Memory B cell (primary cell): ENCODE results near the gene MND1.
A peak's percentile ranks its signal among the peaks of the same experiment; 100 is the strongest.
"Not testable (repeated sequence)": the region's sequence is repeated elsewhere in the genome, so short reads cannot be mapped to it uniquely, and the experiment has no call there.

Experiments
- ATAC-seq: fragments of 150-1000 bp; cut with Tn5 transposase; 2 replicates; pipeline ENCODE4 v1.10.0; 2021; ENCODE audit warnings: low read depth, mild to moderate bottlenecking, moderate library complexity
- DNase-seq, 2 donors: peaks; one replicate each; pipeline ENCODE4 v3.0.0; 2022; ENCODE audit warnings: low spot score in 2 of 2
- H3K27ac Mint-ChIP-seq: one replicate; pipeline ENCODE4 v1.8.0; 2022; ENCODE audit warnings: mild to moderate bottlenecking, moderate library complexity, mixed read lengths
- H3K27me3 Mint-ChIP-seq: one replicate; pipeline ENCODE4 v1.8.0; 2022; ENCODE audit warnings: mixed read lengths
- H3K36me3 Mint-ChIP-seq: one replicate; pipeline ENCODE4 v1.8.0; 2022; ENCODE audit warnings: mild to moderate bottlenecking, mixed read lengths
- H3K4me1 Mint-ChIP-seq: one replicate; pipeline ENCODE4 v1.8.0; 2022; ENCODE audit warnings: mixed read lengths
- H3K4me3 Mint-ChIP-seq: one replicate; pipeline ENCODE4 v1.8.0; 2022; ENCODE audit warnings: mild to moderate bottlenecking, moderate library complexity, mixed read lengths
- H3K9me3 Mint-ChIP-seq: one replicate; pipeline ENCODE4 v1.8.0; 2022; ENCODE audit warnings: mixed read lengths

Gene MND1

GRCh38 chr4:153450544-153450917, 106.0 kb downstream of the MND1 start:
- ATAC-seq (no peak), DNase-seq (no peak)
- Mint-ChIP-seq H3K4me3 (no peak overlapping the region), H3K27ac (peak overlapping the region; percentile 86), H3K9me3 (no peaks in the 10 kb centered on the region), H3K36me3 (no peaks in the 10 kb centered on the region), H3K4me1 (peaks cover 11% of the 10 kb centered on the region), H3K27me3 (no peaks in the 10 kb centered on the region)

DNA sequence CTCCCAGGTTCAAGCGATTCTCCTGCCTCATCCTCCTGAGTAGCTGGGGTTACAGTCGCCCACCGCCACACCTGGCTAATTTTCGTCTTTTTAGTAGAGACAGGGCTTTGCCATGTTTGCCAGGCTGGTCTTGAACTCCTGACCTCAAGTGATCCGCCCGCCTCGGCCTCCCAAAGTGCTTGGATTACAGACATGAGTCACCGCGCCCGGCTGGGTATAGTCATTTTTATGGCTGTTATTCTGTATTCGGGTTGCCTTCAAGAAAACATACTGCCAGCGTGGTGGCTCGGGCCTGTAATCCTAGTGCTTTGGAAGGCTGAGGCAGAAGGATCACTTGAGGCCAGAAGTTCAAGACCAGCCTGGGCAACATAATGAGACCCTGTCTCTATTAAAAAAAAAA, 106.7 kb downstream of the MND1 start:
- H3K36me3 Mint-ChIP-seq, H3K27ac Mint-ChIP-seq, H3K9me3 Mint-ChIP-seq, H3K4me3 Mint-ChIP-seq, H3K27me3 Mint-ChIP-seq, ATAC-seq, DNase-seq: not testable (repeated sequence)
- peaks cover 11% of the 10 kb centered on the region for H3K4me1 Mint-ChIP-seq

DNA sequence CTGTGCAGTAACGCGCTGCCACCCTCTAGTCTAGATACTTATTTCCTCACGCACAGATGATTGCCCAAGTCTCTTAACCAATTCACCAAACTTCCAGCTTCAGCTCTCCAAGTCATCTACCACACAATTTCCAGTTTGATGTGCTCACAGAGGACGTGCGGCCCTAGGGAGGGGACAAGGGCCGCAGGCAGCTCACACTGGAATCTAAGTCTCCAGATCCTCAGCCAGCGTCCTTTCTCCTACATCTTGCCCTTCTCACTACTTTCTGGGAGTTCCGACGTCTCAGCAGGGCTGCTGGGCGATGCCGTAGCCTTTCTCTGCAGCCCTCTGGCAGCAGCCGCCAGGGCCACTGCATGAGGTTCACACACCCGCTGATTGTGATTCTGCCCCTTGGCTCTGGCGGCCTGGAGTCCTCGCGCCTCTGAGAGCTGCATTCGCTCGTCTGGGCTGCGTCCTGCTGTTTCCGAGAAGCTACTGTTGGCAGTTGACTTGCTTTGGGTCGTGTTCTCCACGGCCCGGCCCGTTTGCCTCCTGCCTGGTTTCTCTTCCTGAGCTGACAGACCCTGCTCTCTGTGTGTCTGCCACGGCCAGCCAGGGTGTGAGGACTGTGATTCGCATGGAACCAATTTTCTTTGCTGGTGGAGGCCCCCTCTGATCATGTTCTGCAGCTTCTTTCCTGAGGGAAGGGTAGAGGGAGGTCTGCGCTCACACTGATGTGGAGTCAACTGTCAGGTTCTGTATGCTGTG, 107.6 kb downstream of the MND1 start:
- Mint-ChIP-seq H3K36me3 (no peaks in the 10 kb centered on the region), H3K27ac (no peak overlapping the region), H3K4me3 (no peak overlapping the region), H3K27me3 (no peaks in the 10 kb centered on the region), H3K9me3 (no peaks in the 10 kb centered on the region), H3K4me1 (peaks cover 11% of the 10 kb centered on the region)
- ATAC-seq: no peak
- no peak for DNase-seq

DNA sequence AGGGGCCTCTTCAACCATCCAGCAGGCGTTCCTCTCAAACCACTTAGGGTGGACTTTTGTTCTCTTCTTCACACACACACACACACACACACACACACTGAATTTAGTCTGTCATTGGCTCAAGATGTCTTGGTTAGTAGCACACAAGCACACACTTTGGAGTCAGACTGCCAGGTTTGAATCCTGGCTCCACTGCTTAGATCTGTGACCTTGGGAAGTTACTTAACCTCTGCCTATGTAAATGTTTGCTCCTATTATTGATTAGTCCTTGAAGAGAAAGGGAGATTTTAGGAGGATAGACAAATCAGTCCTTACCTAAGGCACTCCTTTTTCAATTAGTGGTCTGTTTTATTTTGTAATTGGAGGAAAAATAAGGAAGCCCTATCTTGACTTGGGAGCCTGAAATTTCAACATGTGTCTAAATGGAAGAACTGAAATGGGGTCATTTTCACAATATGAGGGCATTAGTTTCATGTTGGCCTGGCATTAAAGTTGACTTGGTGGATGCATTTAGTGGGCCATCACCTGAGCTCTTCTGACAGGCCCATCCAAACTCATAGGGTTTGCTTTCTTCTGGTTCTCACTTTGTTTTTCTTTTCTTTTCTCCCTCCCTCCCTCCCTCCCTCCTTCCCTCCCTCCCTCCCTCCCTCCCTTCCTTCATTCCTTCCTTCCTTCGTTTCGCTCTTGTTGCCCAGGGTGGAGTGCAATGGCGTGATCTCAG, 108.3 kb downstream of the MND1 start:
- no peaks in the 10 kb centered on the region for H3K9me3 Mint-ChIP-seq
- no peak overlapping the region for H3K27ac Mint-ChIP-seq
- peaks cover 11% of the 10 kb centered on the region for H3K4me1 Mint-ChIP-seq
- H3K36me3 Mint-ChIP-seq: no peaks in the 10 kb centered on the region
- DNase-seq (no peak), ATAC-seq (no peak)
- H3K27me3 Mint-ChIP-seq: no peaks in the 10 kb centered on the region
- H3K4me3 Mint-ChIP-seq: no peak overlapping the region

- Mint-ChIP-seq H3K27ac (no peak overlapping the region), H3K36me3 (no peaks in the 10 kb centered on the region), H3K4me1 (peaks cover 11% of the 10 kb centered on the region), H3K4me3 (no peak overlapping the region), H3K27me3 (no peaks in the 10 kb centered on the region), H3K9me3 (no peaks in the 10 kb centered on the region)
- ATAC-seq: no peak
- no peak for DNase-seq
Observed at GRCh38 chr4:153453402-153453801, 108.9 kb downstream of the MND1 start.

DNA sequence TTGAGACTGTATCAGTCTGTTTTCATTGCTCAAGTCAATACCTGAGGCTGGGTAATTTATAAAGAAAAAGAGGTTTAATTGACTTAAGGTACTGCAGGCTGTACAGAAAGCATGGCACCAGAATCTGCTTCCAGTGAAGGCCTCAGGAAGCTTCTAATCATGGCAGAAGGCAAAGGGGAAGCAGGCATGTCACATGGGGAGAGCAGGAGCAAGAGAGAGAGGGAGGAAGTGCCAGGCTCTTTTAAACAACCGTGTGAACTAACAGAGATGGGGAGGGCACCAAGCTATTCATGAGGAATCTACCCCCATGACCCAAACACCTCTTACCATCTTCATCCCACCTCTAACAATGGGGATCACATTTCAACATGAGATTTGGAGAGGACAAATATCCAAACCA, 114.5 kb downstream of the MND1 start:
- Mint-ChIP-seq H3K4me1 (peaks cover 9% of the 10 kb centered on the region), H3K27me3 (no peaks in the 10 kb centered on the region), H3K36me3 (no peaks in the 10 kb centered on the region), H3K27ac (no peak overlapping the region), H3K9me3 (no peaks in the 10 kb centered on the region), H3K4me3 (no peak overlapping the region)
- no peak for DNase-seq
- no peak for ATAC-seq

GRCh38 chr4:153461549-153461948, 117.1 kb downstream of the MND1 start:
- H3K27ac Mint-ChIP-seq, H3K27me3 Mint-ChIP-seq, DNase-seq, H3K36me3 Mint-ChIP-seq, H3K9me3 Mint-ChIP-seq, H3K4me3 Mint-ChIP-seq, ATAC-seq: not testable (repeated sequence)
- peaks cover 22% of the 10 kb centered on the region for H3K4me1 Mint-ChIP-seq

GRCh38 chr4:153464068-153464467, 119.6 kb downstream of the MND1 start:
- Mint-ChIP-seq H3K9me3 (no peaks in the 10 kb centered on the region), H3K36me3 (peaks cover 6% of the 10 kb centered on the region), H3K4me3 (no peak overlapping the region), H3K27ac (peak overlapping the region; percentile 41), H3K4me1 (peaks cover 23% of the 10 kb centered on the region), H3K27me3 (no peaks in the 10 kb centered on the region)
- DNase-seq (no peak), ATAC-seq (no peak)
